Mesendoderm (in vitro differentiated cells): ENCODE measurements around the gene GJB4.

ENCODE experiments used
- DNase-seq: peaks from one replicate; pipeline ENCODE4 v3.0.0; 2013
- H2AK5ac ChIP-seq: 2 replicates; pipeline ENCODE4 v1.6.1; 2013; ENCODE audit warnings: low read length, inconsistent platforms
- H2BK120ac ChIP-seq: 2 replicates; pipeline ENCODE4 v1.6.1; 2013; ENCODE audit warnings: low read depth, mild to moderate bottlenecking, low read length, moderate library complexity, mixed read lengths
- H2BK15ac ChIP-seq: replicated peaks from 2 replicates; pipeline ENCODE4 v1.6.1; 2013; ENCODE audit warnings: low read depth, mild to moderate bottlenecking, moderate library complexity
- H2BK5ac ChIP-seq: 2 replicates; pipeline ENCODE4 v1.6.1; 2013; ENCODE audit warnings: low read length, inconsistent platforms
- H3K18ac ChIP-seq: 2 replicates; pipeline ENCODE4 v1.6.1; 2013; ENCODE audit warnings: mild to moderate bottlenecking, low read length, mixed read lengths
- H3K23ac ChIP-seq: one replicate; pipeline ENCODE4 v1.6.1; 2013; ENCODE audit warnings: low read length
- H3K27ac ChIP-seq: 2 replicates; pipeline ENCODE4 v1.5.1; 2013; ENCODE audit warnings: low read depth, mild to moderate bottlenecking, inconsistent platforms, low read length, moderate library complexity
- H3K27me3 ChIP-seq: 2 replicates; pipeline ENCODE4 v1.6.1; 2013; ENCODE audit warnings: low read length, control low read depth, mild to moderate bottlenecking, inconsistent platforms; ENCODE audit not compliant: insufficient read depth, poor library complexity
- H3K36me3 ChIP-seq: 2 replicates; pipeline ENCODE4 v1.6.1; 2013; ENCODE audit warnings: low read length, inconsistent platforms; ENCODE audit not compliant: control insufficient read depth, insufficient read depth
- H3K4ac ChIP-seq: one replicate; pipeline ENCODE4 v1.6.1; 2013; ENCODE audit warnings: low read depth, mild to moderate bottlenecking, low read length, moderate library complexity
- H3K4me1 ChIP-seq: 2 replicates; pipeline ENCODE4 v1.6.1; 2013; ENCODE audit warnings: low read depth, low read length, inconsistent platforms; ENCODE audit not compliant: control insufficient read depth
- H3K4me2 ChIP-seq: 2 replicates; pipeline ENCODE4 v1.6.1; 2013; ENCODE audit warnings: low read length
- H3K4me3 ChIP-seq: 2 replicates; pipeline ENCODE4 v1.5.1; 2013; ENCODE audit warnings: mild to moderate bottlenecking, low read length
- H3K56ac ChIP-seq: one replicate; pipeline ENCODE4 v1.6.1; 2013; ENCODE audit warnings: low read length
- H3K79me1 ChIP-seq: 2 replicates; pipeline ENCODE4 v1.6.1; 2013; ENCODE audit warnings: low read length, inconsistent platforms
- H3K79me2 ChIP-seq: 2 replicates; pipeline ENCODE4 v1.6.1; 2013; ENCODE audit warnings: mild to moderate bottlenecking, low read length; ENCODE audit not compliant: control insufficient read depth, insufficient read depth
- H3K9ac ChIP-seq: 2 replicates; pipeline ENCODE4 v1.6.1; 2013; ENCODE audit warnings: low read length, inconsistent platforms
- H4K5ac ChIP-seq: one replicate; pipeline ENCODE4 v1.6.1; 2013; ENCODE audit warnings: low read length
- H4K8ac ChIP-seq: one replicate; pipeline ENCODE4 v1.6.1; 2013; ENCODE audit warnings: low read depth, mild to moderate bottlenecking, control low read depth, low read length, moderate library complexity
- WGBS: extraction: QIAGEN DNeasy Blood & Tissue Kit; methylation state at CpG from one replicate; pipeline ENCODE4 v1.1.7; 2013; ENCODE audit warnings: low lambda C conversion rate, missing lambda C conversion rate; ENCODE audit not compliant: insufficient coverage; ENCODE audit errors: extremely low coverage; 5-methylcytosine and 5-hydroxymethylcytosine counted together

The GJB4 gene

GRCh38 chr1:34714386-34714785 lies 45.2 kb upstream of the GJB4 start:
- Histone ChIP-seq H2AK5ac (no peak overlapping the region), H3K9ac (no peak overlapping the region), H3K18ac (no peak overlapping the region), H2BK15ac (no peak overlapping the region), H3K4ac (no peak overlapping the region), H3K4me2 (no peak overlapping the region), H3K79me2 (no peaks in the 10 kb centered on the region), H4K5ac (no peak overlapping the region), H3K27ac (no peak overlapping the region), H3K27me3 (no peaks in the 10 kb centered on the region), H4K8ac (no peak overlapping the region), H3K79me1 (no peaks in the 10 kb centered on the region), H2BK120ac (no peak overlapping the region), H3K4me3 (no peak overlapping the region), H3K36me3 (no peaks in the 10 kb centered on the region), H3K23ac (no peak overlapping the region), H3K4me1 (no peaks in the 10 kb centered on the region), H3K56ac (no peak overlapping the region), H2BK5ac (no peak overlapping the region)
- WGBS, result no CpG with 5 or more reads among the region's 3 CpGs
- DNase-seq, result no peak

DNA sequence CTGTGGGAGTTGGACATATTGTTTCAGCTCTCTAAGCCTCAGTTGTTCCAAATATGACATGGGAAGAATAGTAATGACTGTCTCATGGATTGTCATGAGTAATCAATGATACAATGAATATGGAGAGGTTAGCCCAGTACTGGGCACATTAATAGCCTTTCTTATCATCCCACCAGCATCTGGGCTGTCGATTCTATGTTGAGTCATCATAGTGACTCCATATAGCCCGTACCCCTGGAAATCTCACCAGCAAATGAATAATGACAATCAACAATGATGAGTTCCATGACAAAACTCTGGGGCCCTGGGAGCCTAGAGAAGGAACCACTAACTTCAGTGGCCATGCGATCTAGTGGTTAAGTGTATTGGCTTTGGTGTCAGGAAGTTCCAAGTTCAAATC lies 44.4 kb upstream of the GJB4 start:
- no peak overlapping the region for H3K18ac ChIP-seq
- no peaks in the 10 kb centered on the region for H3K36me3 ChIP-seq
- H2BK5ac ChIP-seq, result no peak overlapping the region
- H4K8ac ChIP-seq, result no peak overlapping the region
- no peak for DNase-seq
- H3K23ac ChIP-seq, result no peak overlapping the region
- no peak overlapping the region for H2AK5ac ChIP-seq
- no peak overlapping the region for H2BK120ac ChIP-seq
- H3K4me1 ChIP-seq, result no peaks in the 10 kb centered on the region
- no peaks in the 10 kb centered on the region for H3K27me3 ChIP-seq
- no peak overlapping the region for H3K4me2 ChIP-seq
- no peaks in the 10 kb centered on the region for H3K79me1 ChIP-seq
- H3K79me2 ChIP-seq, result no peaks in the 10 kb centered on the region
- H2BK15ac ChIP-seq, result no peak overlapping the region
- no peak overlapping the region for H3K4ac ChIP-seq
- no peak overlapping the region for H3K27ac ChIP-seq
- no peak overlapping the region for H3K9ac ChIP-seq
- no CpG with 5 or more reads among the region's 3 CpGs for WGBS
- H3K56ac ChIP-seq, result no peak overlapping the region
- no peak overlapping the region for H3K4me3 ChIP-seq
- no peak overlapping the region for H4K5ac ChIP-seq

- no peaks in the 10 kb centered on the region for H3K27me3 ChIP-seq
- H3K23ac ChIP-seq, result no peak overlapping the region
These were observed 38.3 kb upstream of the GJB4 start for GRCh38 chr1:34721241-34721640.

DNA sequence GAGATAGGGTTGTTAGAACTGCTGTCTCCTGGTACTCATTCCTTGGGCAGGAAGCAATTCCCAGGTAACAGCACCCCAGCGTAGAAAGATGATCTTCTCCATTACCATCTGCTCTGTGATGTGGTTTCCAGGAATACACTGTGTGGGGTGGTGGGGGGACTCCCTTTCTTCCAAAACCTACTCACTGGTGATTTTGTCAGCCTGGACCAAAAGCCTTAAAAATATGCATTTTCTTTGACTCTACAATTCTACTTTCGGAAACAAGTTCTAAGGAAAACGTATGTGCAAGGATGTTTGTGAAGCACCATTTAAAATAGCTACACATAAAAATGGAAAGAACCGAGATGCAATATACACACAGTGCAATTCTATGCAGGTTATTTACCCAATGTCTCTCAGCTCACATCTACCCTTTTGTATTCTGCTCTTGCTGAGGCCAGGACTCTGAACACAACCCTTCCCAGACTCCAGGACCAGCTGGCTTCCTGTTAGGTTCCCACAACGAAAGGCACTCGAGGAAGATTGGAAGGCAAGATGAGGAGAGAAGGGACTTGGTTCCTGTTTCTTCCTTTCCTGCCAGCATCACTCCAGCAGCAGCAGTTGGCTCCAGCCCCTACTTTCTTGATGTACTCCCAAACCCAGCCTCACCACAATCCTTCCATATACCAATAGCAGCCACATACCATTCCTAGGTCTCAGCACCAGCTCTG lies 37.7 kb upstream of the GJB4 start:
- H3K9ac ChIP-seq, result no peak overlapping the region
- H3K4me3 ChIP-seq, result no peak overlapping the region
- no CpG with 5 or more reads among the region's 6 CpGs for WGBS
- no peak for DNase-seq
- no peaks in the 10 kb centered on the region for H3K79me1 ChIP-seq
- no peak overlapping the region for H2BK120ac ChIP-seq
- no peak overlapping the region for H2AK5ac ChIP-seq
- H3K27me3 ChIP-seq, result no peaks in the 10 kb centered on the region
- H4K5ac ChIP-seq, result no peak overlapping the region
- no peak overlapping the region for H3K4ac ChIP-seq
- H3K4me2 ChIP-seq, result no peak overlapping the region
- H3K36me3 ChIP-seq, result no peaks in the 10 kb centered on the region
- no peak overlapping the region for H3K27ac ChIP-seq
- no peak overlapping the region for H2BK5ac ChIP-seq
- no peak overlapping the region for H3K56ac ChIP-seq
- H2BK15ac ChIP-seq, result no peak overlapping the region
- no peak overlapping the region for H4K8ac ChIP-seq
- H3K23ac ChIP-seq, result no peak overlapping the region
- no peaks in the 10 kb centered on the region for H3K4me1 ChIP-seq
- no peaks in the 10 kb centered on the region for H3K79me2 ChIP-seq
- no peak overlapping the region for H3K18ac ChIP-seq

More at GRCh38 chr1:34721241-34721640, 38.3 kb upstream of the GJB4 start:
- Histone ChIP-seq H3K79me2 (no peaks in the 10 kb centered on the region), H3K4me1 (no peaks in the 10 kb centered on the region), H2BK120ac (no peak overlapping the region), H3K4me3 (no peak overlapping the region), H3K9ac (no peak overlapping the region), H4K8ac (no peak overlapping the region), H2AK5ac (no peak overlapping the region), H3K4ac (no peak overlapping the region), H2BK5ac (no peak overlapping the region), H3K56ac (no peak overlapping the region), H2BK15ac (no peak overlapping the region), H3K79me1 (no peaks in the 10 kb centered on the region), H3K27ac (no peak overlapping the region), H3K18ac (no peak overlapping the region), H3K36me3 (no peaks in the 10 kb centered on the region), H4K5ac (no peak overlapping the region), H3K4me2 (no peak overlapping the region)
- DNase-seq, result no peak
- WGBS, result no CpG with 5 or more reads among the region's 4 CpGs

DNA sequence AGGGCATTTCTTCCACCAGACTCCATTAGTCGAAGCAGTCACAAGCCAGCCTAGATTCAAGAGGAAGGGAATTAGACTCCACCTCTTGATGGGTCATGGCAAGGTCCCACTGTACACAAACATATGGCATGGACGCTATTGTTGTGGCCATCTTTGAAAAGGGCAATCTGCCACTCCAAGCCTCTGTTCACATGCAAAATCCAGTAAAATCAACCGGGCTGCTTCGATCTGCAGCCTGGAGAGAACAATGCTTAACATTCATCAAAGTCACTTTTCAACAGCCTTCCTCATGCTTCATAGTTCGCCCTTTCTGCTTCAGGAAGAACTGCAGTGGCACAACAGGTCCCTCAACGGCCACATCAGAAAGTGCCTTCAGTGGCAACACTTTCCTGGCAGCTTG lies 32.7 kb upstream of the GJB4 start:
- H2BK5ac ChIP-seq, result no peak overlapping the region
- H3K18ac ChIP-seq, result no peak overlapping the region
- no peak overlapping the region for H2BK15ac ChIP-seq
- H4K8ac ChIP-seq, result no peak overlapping the region
- H3K9ac ChIP-seq, result no peak overlapping the region
- H3K36me3 ChIP-seq, result no peaks in the 10 kb centered on the region
- no peaks in the 10 kb centered on the region for H3K79me2 ChIP-seq
- H3K23ac ChIP-seq, result no peak overlapping the region
- no peak overlapping the region for H3K4ac ChIP-seq
- no peak for DNase-seq
- H3K27ac ChIP-seq, result no peak overlapping the region
- no peak overlapping the region for H2BK120ac ChIP-seq
- no peak overlapping the region for H3K4me3 ChIP-seq
- H3K79me1 ChIP-seq, result no peaks in the 10 kb centered on the region
- no peaks in the 10 kb centered on the region for H3K4me1 ChIP-seq
- H2AK5ac ChIP-seq, result no peak overlapping the region
- no peak overlapping the region for H3K4me2 ChIP-seq
- no CpG with 5 or more reads among the region's 6 CpGs for WGBS
- no peak overlapping the region for H3K56ac ChIP-seq
- no peaks in the 10 kb centered on the region for H3K27me3 ChIP-seq
- no peak overlapping the region for H4K5ac ChIP-seq

GRCh38 chr1:34730485-34730884 lies 29.1 kb upstream of the GJB4 start:
- Histone ChIP-seq H4K8ac (no peak overlapping the region), H3K9ac (no peak overlapping the region), H3K18ac (no peak overlapping the region), H2BK15ac (no peak overlapping the region), H2AK5ac (no peak overlapping the region), H3K4ac (no peak overlapping the region), H3K27me3 (no peaks in the 10 kb centered on the region), H3K4me1 (no peaks in the 10 kb centered on the region), H2BK5ac (no peak overlapping the region), H3K56ac (no peak overlapping the region), H4K5ac (no peak overlapping the region), H3K79me2 (no peaks in the 10 kb centered on the region), H3K4me3 (no peak overlapping the region), H3K27ac (no peak overlapping the region), H2BK120ac (no peak overlapping the region), H3K79me1 (no peaks in the 10 kb centered on the region), H3K36me3 (no peaks in the 10 kb centered on the region), H3K4me2 (no peak overlapping the region), H3K23ac (no peak overlapping the region)
- DNase-seq, result no peak
- no CpG with 5 or more reads among the region's 5 CpGs for WGBS
